KMS-11 (cell line): ENCODE data around the gene RBFOX2.

ENCODE experiments used
- H2AFZ ChIP-seq: fragments of 200-600 bp; sonication (generic); 2 replicates; pipeline ENCODE4 v1.6.1; 2016; ENCODE audit warnings: antibody characterized with exemption, mixed run types, low read depth
- H3K27ac ChIP-seq: fragments of 200-600 bp; sonication (generic); 2 replicates; pipeline ENCODE4 v1.6.1; 2016; ENCODE audit warnings: mild to moderate bottlenecking, mixed run types
- H3K27me3 ChIP-seq: fragments of 200-600 bp; sonication (generic); 2 replicates; pipeline ENCODE4 v1.6.1; 2017; ENCODE audit warnings: mild to moderate bottlenecking, low read depth, mixed run types, moderate library complexity; ENCODE audit not compliant: insufficient read depth
- H3K36me3 ChIP-seq: fragments of 200-600 bp; sonication (generic); 2 replicates; pipeline ENCODE4 v1.6.1; 2017; ENCODE audit warnings: mild to moderate bottlenecking, mixed run types; ENCODE audit not compliant: insufficient read depth
- H3K4me1 ChIP-seq: fragments of 200-600 bp; sonication (generic); 2 replicates; pipeline ENCODE4 v1.6.1; 2016; ENCODE audit warnings: mild to moderate bottlenecking, low read depth, mixed run types; ENCODE audit not compliant: poor library complexity, severe bottlenecking
- H3K4me2 ChIP-seq: fragments of 200-600 bp; sonication (generic); 2 replicates; pipeline ENCODE4 v1.7.0; 2016; ENCODE audit warnings: mild to moderate bottlenecking, mixed run types
- H3K4me3 ChIP-seq: fragments of 200-600 bp; sonication (generic); IDR thresholded peaks from 2 replicates; pipeline ENCODE4 v1.6.1; 2017; ENCODE audit warnings: low read depth, low read length, mixed read lengths; ENCODE audit not compliant: insufficient read depth
- H3K79me2 ChIP-seq: fragments of 200-600 bp; sonication (generic); 2 replicates; pipeline ENCODE4 v1.6.1; 2016; ENCODE audit warnings: low read depth, mixed run types; ENCODE audit not compliant: insufficient read depth
- H3K9ac ChIP-seq: fragments of 200-600 bp; sonication (generic); 2 replicates; pipeline ENCODE4 v1.6.1; 2016; ENCODE audit warnings: mild to moderate bottlenecking, mixed run types
- H4K20me1 ChIP-seq: fragments of 200-600 bp; sonication (generic); 2 replicates; pipeline ENCODE4 v1.6.1; 2016; ENCODE audit warnings: mild to moderate bottlenecking, mixed run types; ENCODE audit not compliant: insufficient read depth
- CTCF ChIP-seq: fragments of 200-600 bp; sonication (generic); conservative IDR thresholded peaks from 2 replicates; pipeline ENCODE4 v1.6.1; 2017; ENCODE audit warnings: low read depth, mild to moderate bottlenecking, antibody characterized with exemption, low read length, moderate library complexity, mixed read lengths

Gene RBFOX2

DNA sequence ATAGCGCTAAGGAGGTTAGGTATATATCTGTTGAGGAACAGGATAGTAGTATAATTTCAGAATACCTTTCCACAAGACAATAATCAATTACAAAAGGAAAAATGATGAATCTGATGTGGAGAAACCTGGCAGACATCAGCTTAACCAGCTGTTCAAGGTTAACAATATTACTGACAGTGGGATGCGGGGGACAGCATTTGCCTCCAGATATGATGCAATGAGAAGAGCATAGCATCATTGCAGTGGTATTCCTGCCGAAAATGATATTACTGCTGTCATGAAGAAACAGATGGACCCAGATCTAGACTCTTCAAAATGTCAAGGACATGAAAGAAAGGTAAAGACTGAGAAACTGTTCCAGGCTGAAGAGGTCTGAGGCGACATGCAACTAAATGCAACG, 49.7 kb downstream of the RBFOX2 start:
- no peak overlapping the region for H2AFZ ChIP-seq
- no peaks in the 10 kb centered on the region for H3K4me1 ChIP-seq
- no peaks in the 10 kb centered on the region for H4K20me1 ChIP-seq
- no peaks in the 10 kb centered on the region for H3K79me2 ChIP-seq
- TF ChIP-seq CTCF, result no peak
- H3K4me3 ChIP-seq, result no peak overlapping the region
- H3K4me2 ChIP-seq, result no peak overlapping the region
- H3K27me3 ChIP-seq, result no peaks in the 10 kb centered on the region
- H3K27ac ChIP-seq, result no peak overlapping the region
- H3K36me3 ChIP-seq, result no peaks in the 10 kb centered on the region
- H3K9ac ChIP-seq, result no peak overlapping the region

DNA sequence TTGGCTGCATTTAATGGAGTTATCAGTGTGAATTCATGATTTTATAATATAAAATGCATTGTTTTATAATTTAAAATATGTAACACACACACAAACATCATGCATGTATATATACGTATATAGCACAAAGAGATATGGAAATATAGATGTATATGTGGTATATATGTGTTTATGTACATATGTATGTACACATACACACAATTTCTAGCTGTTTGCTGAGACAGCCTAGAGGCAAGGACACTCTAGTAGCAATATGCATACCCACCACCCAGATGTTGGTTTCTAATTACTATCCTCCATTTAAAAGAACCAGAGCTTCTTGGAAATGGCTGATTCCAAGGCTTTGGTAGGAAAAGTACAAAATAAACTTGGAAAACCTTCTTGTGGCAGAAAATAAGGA, 50.4 kb downstream of the RBFOX2 start:
- Histone ChIP-seq H3K4me2 (no peak overlapping the region), H3K9ac (no peak overlapping the region), H3K27me3 (no peaks in the 10 kb centered on the region), H3K79me2 (no peaks in the 10 kb centered on the region), H3K27ac (no peak overlapping the region), H3K4me3 (no peak overlapping the region), H3K36me3 (no peaks in the 10 kb centered on the region), H2AFZ (no peak overlapping the region), H3K4me1 (no peaks in the 10 kb centered on the region), H4K20me1 (no peaks in the 10 kb centered on the region)
- TF ChIP-seq CTCF, result no peak

DNA sequence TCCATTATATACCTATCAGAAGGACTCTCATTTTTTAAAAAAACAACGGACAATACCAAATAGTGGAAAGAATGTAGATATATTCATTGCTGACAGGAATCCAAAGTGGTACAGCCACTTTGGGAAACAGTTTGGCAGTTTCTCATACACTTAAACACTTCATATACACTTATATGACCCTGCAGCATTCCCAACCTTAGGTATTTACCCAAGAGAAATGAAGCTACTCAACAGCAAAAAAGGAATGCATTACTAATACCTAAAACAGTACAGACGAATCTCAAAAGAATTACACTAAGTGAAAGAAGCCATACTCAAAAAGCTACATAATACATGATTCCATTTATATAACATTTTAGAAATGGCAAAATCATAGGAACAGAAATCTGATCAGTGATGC, 51.5 kb downstream of the RBFOX2 start:
- Histone ChIP-seq H3K27ac (no peak overlapping the region), H4K20me1 (no peaks in the 10 kb centered on the region), H3K4me2 (no peak overlapping the region), H3K4me3 (no peak overlapping the region), H3K36me3 (no peaks in the 10 kb centered on the region), H3K79me2 (no peaks in the 10 kb centered on the region), H3K4me1 (peaks cover 2% of the 10 kb centered on the region), H3K27me3 (no peaks in the 10 kb centered on the region), H2AFZ (no peak overlapping the region), H3K9ac (no peak overlapping the region)
- no peak for TF ChIP-seq CTCF

DNA sequence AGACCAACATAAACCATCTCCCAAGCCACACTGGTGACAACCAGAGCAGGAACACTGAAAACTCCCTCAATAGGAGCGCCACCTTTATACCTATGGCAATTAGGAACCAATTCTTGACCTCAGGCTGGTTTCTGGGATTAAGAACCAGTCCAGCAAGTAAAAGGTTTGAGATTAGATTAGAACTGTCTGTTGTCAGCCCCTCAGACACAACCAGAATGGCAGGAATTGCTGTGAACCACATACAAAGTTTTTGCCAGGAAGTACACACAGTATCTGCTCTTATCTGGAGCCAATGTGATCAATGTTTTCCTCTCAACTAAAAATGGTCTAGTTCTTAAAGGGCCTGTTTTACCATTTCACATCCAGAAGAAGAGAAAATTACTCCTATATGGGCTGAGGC, 55.2 kb downstream of the RBFOX2 start:
- Histone ChIP-seq H3K27me3 (no peaks in the 10 kb centered on the region), H3K4me2 (no peak overlapping the region), H2AFZ (no peak overlapping the region), H3K27ac (no peak overlapping the region), H3K79me2 (no peaks in the 10 kb centered on the region), H3K9ac (no peak overlapping the region), H4K20me1 (no peaks in the 10 kb centered on the region), H3K4me3 (no peak overlapping the region), H3K36me3 (no peaks in the 10 kb centered on the region), H3K4me1 (peaks cover 10% of the 10 kb centered on the region)
- TF ChIP-seq CTCF, result no peak

GRCh38 chr22:35972559-35972958, 56.1 kb downstream of the RBFOX2 start:
- Histone ChIP-seq H3K4me1 (peaks cover 10% of the 10 kb centered on the region), H3K27ac (no peak overlapping the region), H3K4me3 (no peak overlapping the region), H3K27me3 (no peaks in the 10 kb centered on the region), H2AFZ (no peak overlapping the region), H4K20me1 (no peaks in the 10 kb centered on the region), H3K4me2 (no peak overlapping the region), H3K36me3 (no peaks in the 10 kb centered on the region), H3K9ac (no peak overlapping the region), H3K79me2 (no peaks in the 10 kb centered on the region)
- TF ChIP-seq CTCF, result no peak
